ENCODE data around the gene RBM33. TPM values are rescaled to one million over a fixed set of nuclear protein-coding genes. Genes with fewer than 3 reads are reported as not detected.

Gene RBM33
- total and polyA plus RNA-seq, 2 of the 13 experiments (the other 11 are each of a cell fraction or from before 2014, with no cell fraction given): 12.4 to 28.9 TPM

DNA sequence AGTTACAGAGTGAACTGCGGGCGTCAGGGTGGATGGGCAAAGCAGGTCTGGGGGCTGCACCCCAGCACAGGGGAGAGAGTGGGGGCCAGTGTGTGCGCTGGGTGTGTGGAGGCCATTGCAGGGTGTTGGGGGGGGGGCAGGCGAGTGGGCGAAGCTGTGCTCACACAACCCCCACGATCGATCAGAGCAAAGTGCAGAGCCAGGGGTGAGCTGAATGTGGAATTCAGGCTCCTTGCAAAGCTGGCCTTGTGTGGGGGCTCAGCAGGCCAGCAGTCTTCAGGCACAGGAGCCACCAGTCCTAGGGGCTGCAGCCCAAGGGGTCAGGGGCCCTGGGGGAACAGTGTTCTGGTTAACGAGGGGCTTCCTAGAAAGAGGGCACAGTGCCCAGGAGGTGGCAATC is 168.7 kb downstream of the RBM33 start (continued):
- no peak for TF ChIP-seq RNF219 (CRISPR knock-in tag; IDR thresholded peaks at IDR 0.05)
- peak; percentile 97 for TF ChIP-seq ONECUT2 (CRISPR knock-in tag; IDR thresholded peaks at IDR 0.05)
- TF ChIP-seq MLLT10 (CRISPR knock-in tag; IDR thresholded peaks at IDR 0.05): no peak
- TF ChIP-seq, protein P1, sequence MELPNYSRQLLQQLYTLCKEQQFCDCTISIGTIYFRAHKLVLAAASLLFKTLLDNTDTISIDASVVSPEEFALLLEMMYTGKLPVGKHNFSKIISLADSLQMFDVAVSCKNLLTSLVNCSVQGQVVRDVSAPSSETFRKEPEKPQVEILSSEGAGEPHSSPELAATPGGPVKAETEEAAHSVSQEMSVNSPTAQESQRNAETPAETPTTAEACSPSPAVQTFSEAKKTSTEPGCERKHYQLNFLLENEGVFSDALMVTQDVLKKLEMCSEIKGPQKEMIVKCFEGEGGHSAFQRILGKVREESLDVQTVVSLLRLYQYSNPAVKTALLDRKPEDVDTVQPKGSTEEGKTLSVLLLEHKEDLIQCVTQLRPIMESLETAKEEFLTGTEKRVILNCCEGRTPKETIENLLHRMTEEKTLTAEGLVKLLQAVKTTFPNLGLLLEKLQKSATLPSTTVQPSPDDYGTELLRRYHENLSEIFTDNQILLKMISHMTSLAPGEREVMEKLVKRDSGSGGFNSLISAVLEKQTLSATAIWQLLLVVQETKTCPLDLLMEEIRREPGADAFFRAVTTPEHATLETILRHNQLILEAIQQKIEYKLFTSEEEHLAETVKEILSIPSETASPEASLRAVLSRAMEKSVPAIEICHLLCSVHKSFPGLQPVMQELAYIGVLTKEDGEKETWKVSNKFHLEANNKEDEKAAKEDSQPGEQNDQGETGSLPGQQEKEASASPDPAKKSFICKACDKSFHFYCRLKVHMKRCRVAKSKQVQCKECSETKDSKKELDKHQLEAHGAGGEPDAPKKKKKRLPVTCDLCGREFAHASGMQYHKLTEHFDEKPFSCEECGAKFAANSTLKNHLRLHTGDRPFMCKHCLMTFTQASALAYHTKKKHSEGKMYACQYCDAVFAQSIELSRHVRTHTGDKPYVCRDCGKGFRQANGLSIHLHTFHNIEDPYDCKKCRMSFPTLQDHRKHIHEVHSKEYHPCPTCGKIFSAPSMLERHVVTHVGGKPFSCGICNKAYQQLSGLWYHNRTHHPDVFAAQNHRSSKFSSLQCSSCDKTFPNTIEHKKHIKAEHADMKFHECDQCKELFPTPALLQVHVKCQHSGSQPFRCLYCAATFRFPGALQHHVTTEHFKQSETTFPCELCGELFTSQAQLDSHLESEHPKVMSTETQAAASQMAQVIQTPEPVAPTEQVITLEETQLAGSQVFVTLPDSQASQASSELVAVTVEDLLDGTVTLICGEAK (IDR thresholded peaks at IDR 0.05): no peak
- TF ChIP-seq, protein P1 (CRISPR knock-in tag; IDR thresholded peaks at IDR 0.05): 0 out of 2 replicates have a peak, but pooled peaks have one; percentile 35
- TF ChIP-seq GFI1 (CRISPR knock-in tag; IDR thresholded peaks at IDR 0.05; ENCODE audit: borderline replicate concordance): no peak
- TF ChIP-seq RAD21 (CRISPR knock-in tag; IDR thresholded peaks at IDR 0.05): 0 out of 2 replicates have a peak, but pooled peaks have one; percentile 27
- TF ChIP-seq, protein P2, sequence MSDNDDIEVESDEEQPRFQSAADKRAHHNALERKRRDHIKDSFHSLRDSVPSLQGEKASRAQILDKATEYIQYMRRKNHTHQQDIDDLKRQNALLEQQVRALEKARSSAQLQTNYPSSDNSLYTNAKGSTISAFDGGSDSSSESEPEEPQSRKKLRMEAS (IDR thresholded peaks at IDR 0.05): peak; percentile 34; the same call in 1 of the 2 replicates
- TF ChIP-seq FOXP4 (CRISPR knock-in tag; IDR thresholded peaks at IDR 0.05): peak; percentile 24; the same call in 1 of the 2 replicates
- 0 out of 2 replicates have a peak, but pooled peaks have one; percentile 37 for TF ChIP-seq FOSL2 (CRISPR knock-in tag; IDR thresholded peaks at IDR 0.05)
- TF ChIP-seq ZFP36L2 (CRISPR knock-in tag; IDR thresholded peaks at IDR 0.05): no peak
- 0 out of 2 replicates have a peak, but pooled peaks have one; percentile 56 for TF ChIP-seq PHF21A (CRISPR knock-in tag; IDR thresholded peaks at IDR 0.05)
- no peak for TF ChIP-seq ZNF33B (CRISPR knock-in tag; IDR thresholded peaks at IDR 0.05)
- no peak for TF ChIP-seq ZNF180 (CRISPR knock-in tag; IDR thresholded peaks at IDR 0.05; ENCODE audit: borderline replicate concordance, low read depth)
- TF ChIP-seq ZFX (CRISPR knock-in tag; IDR thresholded peaks at IDR 0.05; ENCODE audit: low read depth): peak; percentile 63
